ENCODE results near the gene TMEM250. TPM values are rescaled to one million over a fixed set of nuclear protein-coding genes. Genes with fewer than 3 reads are reported as not detected.
A peak's percentile ranks its signal among the peaks of the same experiment; 100 is the strongest.

The TMEM250 gene
- polyA plus RNA-seq, 3 donors from 2014 or later, result 44.3 to 78.6 (median 44.6) TPM

GRCh38 chr9:136131629-136132511 is 13.2 kb upstream of the TMEM250 start:
- peaks cover 7 to 23% (median 11%) of the 10 kb centered on the region in 3 donors for H3K27me3 Mint-ChIP-seq (ENCODE audit: low read depth in 3 of 3)
- H3K4me1 Mint-ChIP-seq, result peaks cover 0 to 12% of the 10 kb centered on the region in 2 donors
- no peak overlapping the region for H3K27ac Mint-ChIP-seq
- H3K4me3 Mint-ChIP-seq, result peak overlapping the region in 3 of 5 donors; percentile 7 to 57 (median 41)
- no peaks in the 10 kb centered on the region for H3K36me3 Mint-ChIP-seq
- H3K9me3 Mint-ChIP-seq, result no peaks in the 10 kb centered on the region
- DNase-seq, result no peak

- H3K9me3 Mint-ChIP-seq, result no peaks in the 10 kb centered on the region
- no peak overlapping the region for H3K4me3 Mint-ChIP-seq
- no peak overlapping the region for H3K27ac Mint-ChIP-seq
- no peak for DNase-seq
- peaks cover 5 to 18% (median 14%) of the 10 kb centered on the region in 3 donors for H3K27me3 Mint-ChIP-seq (ENCODE audit: low read depth in 3 of 3)
- no peaks in the 10 kb centered on the region for H3K36me3 Mint-ChIP-seq
- peaks cover 0 to 10% of the 10 kb centered on the region in 2 donors for H3K4me1 Mint-ChIP-seq
These were observed 10.5 kb upstream of the TMEM250 start for GRCh38 chr9:136129176-136129575.

DNA sequence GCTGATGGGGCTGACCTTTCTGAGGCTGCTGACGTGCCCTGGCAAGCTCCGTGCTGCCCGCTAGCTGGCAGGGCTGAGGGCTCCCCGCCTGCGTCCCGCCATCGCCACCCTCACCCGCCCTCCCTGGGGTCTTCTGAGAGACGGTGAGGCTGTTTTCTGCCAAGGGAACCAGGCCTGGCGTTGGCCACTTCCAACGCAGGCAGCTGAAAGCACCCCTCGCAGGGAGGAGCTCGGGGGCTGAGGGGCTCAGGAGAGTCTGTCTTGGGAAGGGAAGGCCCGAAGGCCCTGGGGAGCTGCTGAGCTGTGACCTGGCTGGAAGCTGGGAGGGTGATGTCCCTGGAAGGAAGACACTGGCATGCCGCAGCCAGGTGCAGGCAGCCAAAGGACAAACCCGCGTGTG is 9.8 kb upstream of the TMEM250 start:
- Mint-ChIP-seq H3K27ac (no peak overlapping the region), H3K27me3 (ENCODE audit: low read depth in 3 of 3) (peaks cover 4 to 12% (median 8%) of the 10 kb centered on the region in 3 donors), H3K4me1 (peaks cover 0 to 4% of the 10 kb centered on the region in 2 donors), H3K4me3 (no peak overlapping the region), H3K9me3 (no peaks in the 10 kb centered on the region), H3K36me3 (no peaks in the 10 kb centered on the region)
- no peak for DNase-seq

GRCh38 chr9:136127313-136127712 is 8.6 kb upstream of the TMEM250 start:
- no peaks in the 10 kb centered on the region for H3K9me3 Mint-ChIP-seq
- H3K27ac Mint-ChIP-seq, result no peak overlapping the region
- peaks cover 6 to 12% (median 7%) of the 10 kb centered on the region in 3 donors for H3K27me3 Mint-ChIP-seq (ENCODE audit: low read depth in 3 of 3)
- H3K4me3 Mint-ChIP-seq, result no peak overlapping the region
- no peak for DNase-seq
- H3K4me1 Mint-ChIP-seq, result peaks cover 0 to 5% of the 10 kb centered on the region in 2 donors
- no peaks in the 10 kb centered on the region for H3K36me3 Mint-ChIP-seq

GRCh38 chr9:136124976-136125692 is 6.5 kb upstream of the TMEM250 start:
- Mint-ChIP-seq H3K27ac (peak overlapping the region in 1 of 6 donors; percentile 80), H3K9me3 (no peaks in the 10 kb centered on the region), H3K4me3 (no peak overlapping the region)

GRCh38 chr9:136122425-136123383 is 4.0 kb upstream of the TMEM250 start:
- Mint-ChIP-seq H3K4me3 (peak overlapping the region in 1 of 5 donors; percentile 14), H3K4me1 (peaks cover 0 to 5% of the 10 kb centered on the region in 2 donors), H3K36me3 (no peaks in the 10 kb centered on the region), H3K27ac (no peak overlapping the region), H3K27me3 (ENCODE audit: low read depth in 3 of 3) (peaks cover 5 to 9% (median 8%) of the 10 kb centered on the region in 3 donors), H3K9me3 (no peaks in the 10 kb centered on the region)
- DNase-seq, result peak; percentile 69 to 75 (median 73)

More at GRCh38 chr9:136124976-136125692, 6.5 kb upstream of the TMEM250 start:
- peaks cover 3 to 8% (median 7%) of the 10 kb centered on the region in 3 donors for H3K27me3 Mint-ChIP-seq (ENCODE audit: low read depth in 3 of 3)
- no peak for DNase-seq
- H3K36me3 Mint-ChIP-seq, result no peaks in the 10 kb centered on the region
- H3K4me1 Mint-ChIP-seq, result peaks cover 0 to 2% of the 10 kb centered on the region in 2 donors

GRCh38 chr9:136121801-136122200 is 3.1 kb upstream of the TMEM250 start:
- H3K4me3 Mint-ChIP-seq, result peak overlapping the region in 1 of 5 donors; percentile 42
- no peaks in the 10 kb centered on the region for H3K9me3 Mint-ChIP-seq
- no peak for DNase-seq
- peaks cover 3 to 10% (median 8%) of the 10 kb centered on the region in 3 donors for H3K27me3 Mint-ChIP-seq (ENCODE audit: low read depth in 3 of 3)
- H3K27ac Mint-ChIP-seq, result no peak overlapping the region
- H3K36me3 Mint-ChIP-seq, result no peaks in the 10 kb centered on the region
- peaks cover 0 to 7% of the 10 kb centered on the region in 2 donors for H3K4me1 Mint-ChIP-seq

- Mint-ChIP-seq H3K9me3 (no peaks in the 10 kb centered on the region), H3K4me1 (peaks cover 0 to 8% of the 10 kb centered on the region in 2 donors), H3K27ac (peak overlapping the region in 2 of 6 donors; percentile 49 to 55), H3K27me3 (ENCODE audit: low read depth in 3 of 3) (peaks cover 3 to 13% (median 8%) of the 10 kb centered on the region in 3 donors), H3K4me3 (peak overlapping the region in 4 of 5 donors; percentile 8 to 60 (median 36)), H3K36me3 (no peaks in the 10 kb centered on the region)
- no peak for DNase-seq
These were observed 1.8 kb upstream of the TMEM250 start for GRCh38 chr9:136120438-136120844.

DNA sequence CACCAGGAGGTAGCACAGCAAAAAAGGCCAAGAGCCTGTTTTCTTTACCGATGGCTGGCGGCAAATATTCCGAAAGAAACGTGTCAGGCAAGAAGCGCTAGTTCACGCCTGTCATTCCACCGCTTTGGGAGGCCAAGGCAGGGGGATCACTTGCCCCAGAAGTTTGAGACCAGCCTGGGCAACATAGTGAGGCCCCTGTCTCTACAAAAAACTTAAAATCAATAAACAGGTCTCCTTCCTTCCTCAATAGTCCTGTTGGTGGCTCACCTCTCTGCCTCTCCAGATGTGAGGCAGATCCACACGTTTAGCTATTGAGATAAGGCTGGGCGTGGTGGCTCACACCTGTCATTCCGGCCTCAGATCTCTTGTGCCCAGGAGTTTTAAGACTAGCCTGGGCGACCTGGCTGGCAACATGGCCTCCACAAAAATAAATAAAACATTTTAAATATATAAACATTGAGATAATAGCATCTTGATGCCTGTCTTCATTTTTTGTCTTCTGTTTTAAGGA is 1.3 kb upstream of the TMEM250 start:
- DNase-seq, result no peak
- Mint-ChIP-seq H3K4me3 (peak overlapping the region; percentile 40 to 71 (median 59)), H3K9me3 (no peaks in the 10 kb centered on the region), H3K4me1 (peaks cover under 1 to 8% of the 10 kb centered on the region in 2 donors), H3K27me3 (ENCODE audit: low read depth in 3 of 3) (peaks cover 3 to 13% (median 7%) of the 10 kb centered on the region in 3 donors), H3K36me3 (no peaks in the 10 kb centered on the region), H3K27ac (peak overlapping the region in 4 of 6 donors; percentile 20 to 64 (median 53))

- Mint-ChIP-seq H3K9me3 (no peaks in the 10 kb centered on the region), H3K4me1 (peaks cover 7 to 8% of the 10 kb centered on the region in 2 donors), H3K27ac (peak overlapping the region; percentile 20 to 87 (median 66)), H3K4me3 (peak overlapping the region; percentile 69 to 82 (median 79)), H3K36me3 (no peaks in the 10 kb centered on the region), H3K27me3 (ENCODE audit: low read depth in 3 of 3) (peaks cover 3 to 13% (median 5%) of the 10 kb centered on the region in 3 donors)
- DNase-seq, result peak in 1 of 3 donors; percentile 27
These were observed 597 bp upstream of the TMEM250 start for GRCh38 chr9:136119061-136119882.

DNA sequence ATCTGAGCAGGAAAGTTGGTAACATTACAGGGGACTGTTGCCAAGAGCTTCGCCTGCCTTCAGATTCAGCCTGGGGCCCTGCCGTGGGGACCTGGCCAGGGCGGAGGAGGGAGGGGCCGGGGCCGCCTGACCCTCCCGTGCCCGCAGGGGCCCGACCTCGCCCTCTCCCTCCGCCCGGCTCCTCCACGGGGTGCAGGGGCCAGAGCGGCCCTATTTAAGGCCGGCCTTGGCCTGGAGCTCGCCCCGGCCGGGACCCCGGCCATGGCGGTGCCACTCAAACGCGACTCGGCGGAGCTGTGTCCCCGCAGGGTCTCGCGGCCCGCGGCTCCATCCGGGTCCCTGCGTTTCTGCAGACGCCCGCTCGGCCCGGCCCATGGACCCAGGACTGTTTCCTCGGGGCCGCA is 757 bp downstream of the TMEM250 start:
- H3K4me3 Mint-ChIP-seq, result peak overlapping the region; percentile 77 to 83 (median 80)
- H3K4me1 Mint-ChIP-seq, result peaks cover 11 to 16% of the 10 kb centered on the region in 2 donors
- peak overlapping the region in 5 of 6 donors; percentile 50 to 87 (median 82) for H3K27ac Mint-ChIP-seq
- no peak for DNase-seq
- H3K9me3 Mint-ChIP-seq, result no peaks in the 10 kb centered on the region
- peaks cover 3 to 12% (median 5%) of the 10 kb centered on the region in 3 donors for H3K27me3 Mint-ChIP-seq (ENCODE audit: low read depth in 3 of 3)
- no peaks in the 10 kb centered on the region for H3K36me3 Mint-ChIP-seq

Data from immature natural killer cell (primary cell).